Activated naive CD8-positive, alpha-beta T cell treated with anti-CD3 and anti-CD28 coated beads, Interleukin-2, amount 50 U/mL, for 16 hours (primary cell): ENCODE results near the gene HS3ST6.
"Not testable (repeated sequence)": the region's sequence is repeated elsewhere in the genome, so short reads cannot be mapped to it uniquely, and the experiment has no call there.

Experiments
- DNase-seq: peaks from one replicate; pipeline ENCODE4 v3.0.0-alpha.2; 2020; ENCODE audit warnings: low read depth, low spot score

HS3ST6 gene

DNA sequence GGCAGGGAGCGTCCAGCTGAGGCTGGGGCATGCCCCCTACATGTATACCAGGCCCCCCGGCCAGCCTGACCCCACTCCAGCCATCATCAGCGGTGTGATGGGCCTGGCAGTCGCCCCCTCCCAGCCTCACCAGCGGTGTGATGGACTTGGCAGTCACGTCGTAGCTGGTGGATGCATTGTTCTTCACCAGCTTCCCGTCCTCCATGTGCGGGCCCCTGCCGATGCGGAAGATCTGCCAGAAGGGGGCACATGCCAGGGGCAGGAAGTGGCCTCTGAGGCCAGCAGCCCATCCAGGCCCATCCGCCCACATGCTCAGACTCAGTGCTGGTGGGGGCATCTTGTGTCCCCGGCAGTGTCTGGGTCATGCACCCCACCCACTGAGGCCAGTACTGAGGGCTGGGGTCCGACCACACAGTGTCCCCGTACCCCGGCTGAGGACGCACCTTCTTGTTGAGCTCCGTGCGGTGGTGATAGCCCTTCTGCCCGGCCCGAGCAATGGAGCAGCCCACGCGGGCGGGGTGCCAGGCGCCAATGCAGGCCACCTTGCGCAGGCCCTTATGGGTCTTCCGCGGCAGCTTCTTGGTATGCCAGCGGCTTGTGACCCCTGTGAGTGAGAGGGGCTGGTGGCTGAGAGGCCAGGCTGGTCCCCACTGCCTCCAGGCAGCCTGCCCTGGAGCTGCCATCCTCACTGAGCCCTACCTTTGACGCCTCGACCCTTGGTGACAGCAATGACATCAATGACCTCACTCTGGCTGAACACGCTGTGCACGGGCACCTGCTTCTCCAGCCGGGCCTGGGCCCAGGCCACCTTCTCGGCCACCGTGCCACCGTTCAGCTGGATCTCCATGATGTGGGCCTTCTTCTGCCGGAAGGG lies 28.5 kb upstream of the HS3ST6 start:
- DNase-seq, result no peak

DNA sequence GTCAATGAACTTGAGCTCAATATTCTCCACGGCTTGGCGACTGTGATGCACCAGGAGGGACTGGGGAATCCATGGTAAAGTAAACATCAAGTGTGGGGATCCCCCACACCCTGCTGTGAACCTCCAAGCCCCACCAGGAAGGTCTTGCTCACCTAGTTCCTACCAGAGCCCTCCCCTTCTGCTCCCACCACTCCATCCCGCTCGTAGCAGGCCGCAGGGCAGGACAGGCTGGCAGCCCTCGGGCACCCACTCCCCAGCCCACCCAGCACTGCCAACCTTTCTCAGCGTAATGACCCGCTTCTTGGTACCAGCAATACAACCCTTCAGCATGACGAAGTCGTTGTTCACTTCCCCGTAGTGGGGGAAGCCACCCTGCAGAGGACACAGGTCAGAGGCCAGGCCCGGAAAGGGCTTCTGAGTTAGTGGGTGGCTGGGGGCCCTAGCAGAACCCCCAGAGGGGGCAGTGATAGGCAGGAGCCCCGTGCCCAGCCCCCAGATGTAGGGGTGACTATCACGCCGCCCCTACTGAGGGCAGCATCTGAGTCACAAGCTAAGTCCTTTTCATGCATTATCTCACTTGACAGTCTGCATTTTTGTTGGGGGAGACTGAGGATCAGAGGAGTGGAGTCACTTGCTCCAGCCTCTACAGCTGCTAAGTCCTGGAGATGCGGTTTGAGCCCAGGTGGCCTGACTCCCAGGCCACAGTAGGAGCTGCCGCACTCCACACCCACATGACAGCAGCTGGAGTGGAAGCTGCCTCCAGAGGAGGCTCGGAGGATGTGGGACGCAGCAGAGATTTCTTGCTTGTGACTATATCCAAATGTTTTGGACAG lies 27.6 kb upstream of the HS3ST6 start:
- DNase-seq, result no peak

DNA sequence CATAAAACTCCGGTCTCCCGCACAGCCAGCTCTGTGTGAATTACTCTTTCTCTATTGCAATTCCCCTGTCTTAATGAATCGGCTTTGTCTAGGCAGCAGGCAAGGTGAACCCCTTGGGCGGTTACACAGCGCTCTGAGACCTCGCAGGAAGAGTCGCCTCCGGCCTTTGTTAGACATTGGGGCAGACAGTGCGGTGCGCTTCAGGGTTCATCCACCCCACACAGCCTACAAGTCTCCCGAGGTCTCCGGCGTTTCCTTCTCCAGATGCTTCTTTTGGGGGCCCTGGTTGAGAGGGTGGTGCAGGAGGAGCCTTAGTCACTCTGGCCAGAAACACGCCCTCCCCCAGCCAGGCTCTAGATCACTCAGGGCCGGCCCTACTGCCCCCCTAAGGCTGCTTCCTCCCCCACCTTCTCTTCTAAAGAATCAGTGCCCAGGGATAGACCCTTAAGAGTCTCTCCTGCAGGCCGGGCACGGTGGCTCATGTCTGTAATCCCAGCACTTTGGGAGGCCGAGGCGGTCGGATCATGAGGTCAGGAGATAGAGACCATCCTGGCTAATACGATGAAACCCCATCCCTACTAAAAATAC lies 26.5 kb upstream of the HS3ST6 start:
- DNase-seq, result no peak

DNA sequence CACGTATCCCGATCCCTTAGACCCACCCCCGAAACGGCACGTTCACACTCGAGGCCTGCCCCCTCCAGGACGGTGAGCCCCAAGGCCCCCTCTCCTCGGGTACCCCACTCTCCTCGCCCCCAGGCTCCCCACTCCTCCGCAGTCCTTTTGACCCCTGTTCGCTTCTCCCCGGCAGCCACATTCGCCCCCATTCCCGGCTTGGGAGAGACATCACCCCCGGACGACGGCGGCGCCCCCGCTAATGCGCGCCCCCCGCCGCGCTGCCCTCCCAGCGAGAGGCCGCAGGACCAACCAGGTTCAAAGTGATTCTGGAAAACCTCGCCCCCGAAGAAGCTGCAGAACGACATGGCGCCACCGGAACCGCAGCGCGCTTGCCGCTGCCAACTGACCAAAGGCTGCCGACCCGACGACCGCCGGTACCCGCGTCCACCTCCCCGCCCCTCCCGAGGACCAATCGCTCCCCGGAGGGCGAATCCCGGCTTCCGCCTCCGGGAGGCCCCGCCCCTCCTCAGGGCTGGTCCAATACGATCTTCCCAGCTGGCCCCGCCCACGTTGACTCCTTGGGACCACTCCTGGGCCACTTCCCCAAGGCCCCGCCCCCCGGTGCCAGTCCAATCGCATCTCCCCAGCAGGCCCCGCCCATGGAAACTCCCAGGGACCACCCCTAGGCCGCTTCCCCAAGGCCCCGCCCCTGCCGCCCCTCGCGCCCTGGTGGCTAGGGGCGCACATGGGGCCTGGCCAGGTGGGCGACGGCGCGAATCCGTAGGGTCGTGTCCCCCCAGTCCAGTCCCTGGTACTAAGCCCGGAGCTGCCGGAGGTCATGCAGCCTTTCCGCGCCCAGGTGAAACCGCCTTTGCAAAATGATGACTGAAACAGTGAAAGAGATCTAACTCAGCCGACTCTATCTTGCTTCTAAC lies 24.9 kb upstream of the HS3ST6 start, which contains the start of gene MSRB1:
Gene MSRB1, minus strand, starts transcription at position 390 of the 917 bp plus-strand sequence. Its CDS starts 43 bp downstream, at position 347.
- DNase-seq, result peak; percentile 100

DNA sequence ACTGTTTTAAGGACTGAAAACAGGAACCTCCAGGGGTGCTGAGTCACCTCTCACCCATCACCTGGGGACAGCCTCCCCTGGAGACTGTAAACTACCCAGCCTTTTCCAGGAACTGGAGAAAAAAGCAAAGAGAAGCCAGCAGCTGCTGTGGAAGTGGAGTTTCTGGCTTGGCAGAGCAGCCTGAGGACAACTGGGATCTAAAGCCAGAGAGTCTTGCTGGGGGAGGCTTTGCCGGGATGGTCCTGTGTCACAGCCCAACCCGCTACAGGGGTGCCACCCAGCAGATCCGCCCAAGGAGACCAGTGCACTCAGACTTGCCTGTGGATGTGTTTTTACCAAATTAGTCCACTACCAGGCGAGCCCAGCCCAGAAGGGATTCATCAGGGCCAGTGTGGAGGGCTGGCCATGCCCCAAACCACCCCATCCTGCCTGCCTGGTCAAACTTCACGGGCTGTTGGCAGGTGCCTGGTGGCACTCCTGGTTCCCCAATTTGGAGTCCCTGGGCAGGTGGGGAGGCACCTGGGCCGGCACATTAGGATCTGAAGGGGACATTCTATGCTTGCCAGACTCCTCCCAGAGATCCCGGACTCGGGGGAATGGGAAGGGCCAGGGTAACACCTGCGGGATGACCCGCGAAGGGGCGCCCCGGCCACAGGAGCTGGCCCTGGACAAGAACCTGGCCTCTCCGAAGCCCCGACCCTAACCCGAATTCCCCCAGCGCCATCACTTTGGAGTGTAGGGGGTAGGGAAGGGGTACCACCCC lies 24.0 kb upstream of the HS3ST6 start:
- DNase-seq, result no peak

DNA sequence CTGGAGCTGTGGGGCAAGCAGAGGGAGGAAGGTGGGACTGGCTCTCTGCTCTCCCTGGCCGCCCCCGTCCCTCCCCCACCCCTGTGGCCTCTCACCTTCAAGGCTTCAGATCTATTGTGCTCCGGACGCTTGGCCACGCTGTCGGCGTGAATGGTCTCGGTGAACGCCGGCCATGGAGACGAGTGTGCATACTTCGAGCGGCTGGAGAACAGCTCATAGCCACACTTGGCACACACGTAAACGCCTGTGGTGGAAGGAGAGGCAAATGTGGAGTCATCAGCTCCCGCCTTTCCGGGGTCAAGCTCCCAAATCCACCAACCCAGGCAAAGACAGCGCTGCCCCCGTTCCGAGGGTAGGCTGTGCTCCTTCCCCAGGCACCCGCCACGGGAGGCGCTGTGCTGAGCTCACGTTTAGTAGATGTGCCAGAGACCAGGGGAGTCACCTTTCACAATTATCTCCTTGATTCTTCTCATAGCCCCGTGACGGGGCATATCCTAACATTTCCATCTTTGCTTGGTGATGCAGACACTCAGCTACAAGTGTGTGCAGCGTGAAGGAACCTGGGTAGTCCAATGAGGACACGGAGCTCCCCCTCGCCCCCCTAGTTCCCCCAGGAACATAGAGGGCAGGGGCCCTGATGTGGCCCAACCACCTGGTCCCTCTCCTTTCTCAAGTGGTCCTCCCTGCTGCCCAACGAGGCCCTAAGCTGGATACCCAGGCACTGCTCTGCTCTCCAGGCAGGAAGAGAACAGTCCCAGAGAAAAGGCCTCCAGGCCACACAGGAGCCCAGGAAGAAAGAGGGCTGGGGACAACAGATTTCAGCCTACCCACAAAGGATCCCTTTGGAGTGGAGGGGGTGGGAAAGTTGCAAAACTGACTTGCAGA lies 23.2 kb upstream of the HS3ST6 start:
- no peak for DNase-seq

DNA sequence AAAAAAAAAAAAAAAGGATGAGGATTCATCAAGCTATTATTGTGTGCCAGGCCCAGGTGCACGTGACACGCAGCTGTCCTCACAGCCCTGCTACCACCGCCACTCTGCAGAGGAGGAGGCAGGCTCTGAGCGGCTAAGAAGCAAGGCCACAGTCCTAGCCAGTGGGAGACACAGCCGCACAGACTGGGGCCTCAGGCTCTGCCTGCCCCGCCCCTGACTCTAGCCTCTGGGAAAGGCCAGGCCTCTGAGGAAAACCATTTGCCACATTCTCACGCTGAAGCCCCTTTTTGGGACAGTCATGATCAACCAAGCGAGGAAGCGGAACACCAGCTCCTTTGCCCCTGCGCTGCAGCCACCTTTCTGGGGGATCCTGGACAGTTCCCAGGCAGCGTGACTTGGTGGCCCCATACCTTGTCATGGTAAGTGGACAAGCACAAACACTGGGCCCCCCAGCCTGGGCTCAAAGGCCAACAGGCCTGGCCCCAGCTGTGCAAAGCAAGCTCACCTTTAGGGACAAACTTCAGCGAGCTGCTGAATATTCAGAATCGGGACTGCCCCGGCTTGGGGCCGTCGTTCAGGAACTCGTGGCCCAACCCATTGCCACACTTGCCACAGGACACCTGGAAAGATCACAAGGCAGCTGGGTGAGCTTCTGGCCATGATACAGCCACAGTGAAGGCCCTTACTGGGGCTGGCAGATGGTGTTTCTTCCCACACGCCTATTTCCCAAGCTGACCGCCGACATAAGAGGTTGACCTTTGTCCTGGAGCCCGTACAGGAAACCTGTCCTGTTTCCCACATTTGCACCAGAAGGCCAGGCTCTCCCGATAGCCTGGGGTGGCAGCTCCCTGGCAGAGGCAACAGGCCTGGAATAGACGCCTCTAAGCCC lies 22.3 kb upstream of the HS3ST6 start:
- DNase-seq, result no peak

DNA sequence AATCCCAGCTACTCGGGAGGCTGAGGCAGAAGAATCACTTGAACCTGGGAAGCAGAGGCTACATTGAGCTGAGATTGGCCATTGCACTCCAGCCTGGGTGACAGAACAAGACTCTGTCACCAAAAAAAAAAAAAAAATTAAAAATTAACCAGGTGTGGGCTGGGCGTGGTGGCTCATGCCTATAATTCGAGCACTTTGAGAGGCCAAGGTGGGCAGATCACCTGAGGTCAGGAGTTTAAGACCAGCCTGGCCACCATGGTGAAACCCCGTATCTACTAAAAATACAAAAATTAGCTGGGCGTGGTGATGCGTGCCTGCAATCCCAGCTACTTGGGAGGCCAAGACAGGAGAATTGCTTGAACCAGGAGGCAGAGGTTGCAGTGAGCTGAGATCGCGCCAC lies 21.6 kb upstream of the HS3ST6 start:
- DNase-seq, result not testable (repeated sequence)

DNA sequence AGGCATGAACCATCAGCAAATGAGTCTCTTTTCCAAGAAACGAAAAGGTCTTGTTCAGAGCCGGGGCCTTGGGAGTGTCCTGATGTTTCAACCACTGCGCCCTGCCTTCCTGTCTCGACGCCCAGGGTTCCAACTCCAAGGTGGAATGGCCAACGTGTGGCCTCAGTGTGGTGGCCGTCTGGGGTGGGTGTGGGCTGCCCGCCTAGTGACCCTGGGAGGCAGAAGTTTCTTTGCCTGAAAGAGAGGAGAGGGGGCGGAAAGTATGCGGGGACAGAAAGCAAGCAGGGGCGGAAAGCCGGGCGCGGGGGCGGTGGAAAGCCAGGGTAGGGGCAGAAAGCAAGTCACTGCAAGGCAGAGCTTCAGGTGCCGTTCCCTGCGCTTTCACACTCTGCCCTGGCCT lies 20.7 kb upstream of the HS3ST6 start:
- no peak for DNase-seq

DNA sequence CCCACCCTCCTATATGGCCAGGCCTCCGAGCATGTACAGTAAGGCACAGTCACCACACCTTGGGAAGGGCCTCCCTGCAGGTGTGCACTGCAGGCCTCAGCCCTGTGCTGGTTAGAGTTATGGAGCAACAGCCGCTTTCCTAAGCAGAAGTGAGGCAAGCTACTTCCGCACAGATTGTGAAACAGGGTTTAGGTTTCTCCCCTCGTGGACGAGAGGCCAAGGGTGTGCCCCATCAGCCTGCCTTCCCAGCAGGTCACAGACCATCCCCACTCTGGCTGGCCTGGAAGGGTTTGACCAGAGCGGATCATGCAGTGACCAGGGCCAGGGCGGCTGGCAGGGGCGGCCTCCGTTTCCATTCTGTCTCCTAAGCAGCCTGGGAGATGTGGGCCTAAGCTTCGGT lies 20.1 kb upstream of the HS3ST6 start:
- no peak for DNase-seq

DNA sequence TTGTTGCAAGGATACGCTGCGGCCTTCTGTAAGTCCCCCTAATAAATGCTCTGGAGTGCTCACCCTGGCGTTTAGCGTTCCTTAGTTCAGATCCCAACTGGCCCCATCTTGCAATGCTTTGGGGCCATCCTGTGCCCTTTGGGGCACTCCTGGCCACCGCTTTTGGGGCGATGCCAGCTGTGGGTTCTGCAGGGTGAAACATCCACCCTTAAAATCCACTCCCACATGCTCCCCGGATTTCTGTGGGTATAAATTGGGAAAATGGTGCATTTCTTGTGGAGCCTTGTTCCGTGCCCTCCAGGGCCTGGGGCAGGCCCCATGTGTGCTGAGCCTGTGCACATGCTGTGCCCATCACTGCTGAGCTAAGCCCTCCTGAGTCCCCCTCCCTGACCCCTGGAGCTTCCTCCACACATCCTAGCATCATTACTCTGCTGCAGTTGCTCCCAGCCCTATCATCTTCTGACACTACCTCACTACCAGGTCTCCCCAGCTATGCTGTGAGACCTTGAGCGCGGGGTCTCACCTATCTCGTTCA lies 18.8 kb upstream of the HS3ST6 start:
- DNase-seq, result no peak

DNA sequence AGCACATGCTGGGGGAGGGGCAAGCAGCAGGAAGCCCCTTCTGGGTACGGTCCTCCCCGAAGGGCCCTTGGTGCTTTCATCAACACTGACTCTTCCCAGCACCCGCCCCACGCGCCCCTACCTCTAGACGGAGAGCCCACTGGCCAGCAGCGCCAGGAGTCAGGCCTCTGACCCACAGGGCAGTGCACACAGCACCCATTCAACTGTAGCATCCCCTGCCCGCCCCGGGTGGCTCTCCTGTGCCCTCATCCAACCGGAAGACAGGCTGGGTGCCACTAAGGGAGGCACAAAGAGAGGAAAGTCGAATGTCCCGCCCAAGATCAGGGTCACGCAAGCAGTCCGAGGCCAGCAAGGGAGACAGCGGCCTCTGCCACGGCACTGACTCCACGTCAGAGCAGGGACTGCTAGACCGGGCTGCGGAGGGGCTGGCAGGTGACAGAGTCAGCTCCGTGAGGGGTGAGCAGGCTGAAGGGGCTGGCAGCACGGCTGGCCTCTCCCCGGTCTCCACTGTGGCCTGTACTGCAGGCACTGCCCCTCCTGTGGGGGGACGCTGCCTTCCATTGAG lies 15.0 kb upstream of the HS3ST6 start:
- DNase-seq, result no peak

DNA sequence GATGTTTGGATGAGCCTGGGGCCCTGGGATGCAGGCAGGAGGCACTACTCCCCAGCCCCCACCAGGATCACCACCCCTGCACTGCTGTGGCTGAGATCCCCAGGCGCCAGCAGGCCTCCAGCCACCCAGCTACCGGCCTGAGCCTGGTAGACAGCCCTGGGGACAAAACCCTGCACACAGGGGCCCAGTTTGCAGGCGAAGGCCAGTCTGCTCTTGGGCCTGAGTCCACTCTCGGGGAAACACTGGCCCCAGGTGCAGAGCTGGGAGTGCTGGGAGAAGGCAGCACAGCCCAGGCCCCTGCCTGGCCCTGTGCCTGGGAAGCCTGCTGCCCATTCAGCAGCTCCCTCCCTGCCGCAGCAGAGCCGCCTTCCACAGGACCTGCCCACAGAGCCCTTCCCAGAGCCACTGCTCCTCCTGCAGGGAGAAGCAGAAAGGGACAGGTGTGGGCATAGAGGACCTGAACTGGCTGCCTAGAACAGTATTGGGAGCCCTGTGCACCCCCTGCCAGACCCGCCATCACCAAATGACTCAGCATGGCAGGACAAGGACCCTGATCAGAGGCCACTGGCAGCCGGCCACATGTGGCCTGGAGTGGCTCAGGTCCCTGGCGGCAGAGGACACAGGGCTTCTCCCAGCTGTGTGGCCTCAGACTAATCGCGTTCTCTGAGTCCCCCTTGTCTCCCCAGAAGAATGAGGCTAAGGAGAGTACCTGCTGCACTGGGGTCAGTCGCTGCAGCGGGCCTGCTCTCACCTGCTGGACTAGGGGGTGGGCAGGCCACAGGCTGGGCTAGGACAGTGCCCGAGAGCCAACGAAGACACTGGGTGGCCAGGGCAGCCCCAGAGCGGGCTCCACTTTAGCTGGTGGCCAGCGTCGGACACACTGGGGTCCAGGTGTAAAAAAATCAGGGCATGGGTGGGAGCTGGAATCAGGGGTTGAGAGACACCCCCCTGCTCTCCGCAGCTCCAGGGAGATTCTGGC lies 14.1 kb upstream of the HS3ST6 start:
- DNase-seq, result no peak

DNA sequence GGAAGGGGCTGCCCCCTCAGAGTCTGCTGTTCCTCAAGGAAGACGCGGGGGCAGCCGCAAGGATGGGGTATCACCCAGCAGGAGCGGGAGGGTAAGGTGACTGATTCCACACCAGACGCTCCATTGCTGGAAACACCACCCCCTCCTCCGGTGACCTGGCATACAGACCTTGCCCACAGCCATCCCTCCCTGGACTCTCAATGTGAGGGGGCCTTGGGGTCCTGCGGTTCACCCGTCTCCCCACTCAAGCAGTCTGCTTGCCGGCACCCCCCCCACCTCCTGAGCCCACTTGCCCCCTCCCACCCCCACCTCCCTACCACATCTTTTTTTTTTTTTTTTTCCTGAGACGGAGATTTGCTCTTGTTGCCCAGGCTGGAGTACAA lies 12.1 kb upstream of the HS3ST6 start:
- DNase-seq, result no peak

DNA sequence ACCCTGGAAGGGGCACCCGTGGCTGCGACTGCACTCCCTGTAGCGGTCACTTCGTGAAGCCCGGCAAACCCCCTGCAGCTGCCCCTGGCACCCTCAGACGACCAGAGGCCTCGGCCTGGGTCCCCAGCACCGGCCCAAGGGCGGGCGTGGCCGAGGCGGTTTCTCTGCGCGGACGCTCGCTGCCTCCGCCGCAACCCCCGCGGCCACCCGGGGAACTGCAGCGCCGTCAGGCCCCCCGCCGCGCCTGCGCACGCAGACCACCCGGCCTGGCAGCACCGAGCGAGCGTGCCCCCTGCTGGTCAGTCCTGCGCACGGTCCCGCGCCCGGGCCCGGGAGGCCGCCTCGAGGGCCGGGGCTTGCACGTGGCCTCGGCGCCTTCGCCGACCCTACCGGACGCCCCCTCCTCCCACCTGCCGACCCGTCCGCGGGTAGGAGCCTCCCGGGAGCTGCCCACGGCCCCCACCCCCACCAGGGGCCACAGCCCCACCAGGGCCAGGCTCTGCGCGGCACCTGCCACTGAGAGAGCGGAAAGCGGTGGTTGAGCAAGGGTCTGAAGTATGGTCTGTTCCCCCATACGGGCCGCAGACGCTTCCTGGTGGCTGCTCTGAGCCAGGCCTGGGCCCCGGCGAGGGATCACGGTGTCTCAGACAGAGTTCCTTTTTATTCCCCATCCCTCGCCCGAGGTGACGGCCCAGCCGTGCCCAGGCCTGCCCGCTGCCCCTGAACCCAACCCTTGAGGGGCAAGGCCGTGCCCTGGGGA lies 11.5 kb upstream of the HS3ST6 start:
- peak; percentile 85 for DNase-seq

DNA sequence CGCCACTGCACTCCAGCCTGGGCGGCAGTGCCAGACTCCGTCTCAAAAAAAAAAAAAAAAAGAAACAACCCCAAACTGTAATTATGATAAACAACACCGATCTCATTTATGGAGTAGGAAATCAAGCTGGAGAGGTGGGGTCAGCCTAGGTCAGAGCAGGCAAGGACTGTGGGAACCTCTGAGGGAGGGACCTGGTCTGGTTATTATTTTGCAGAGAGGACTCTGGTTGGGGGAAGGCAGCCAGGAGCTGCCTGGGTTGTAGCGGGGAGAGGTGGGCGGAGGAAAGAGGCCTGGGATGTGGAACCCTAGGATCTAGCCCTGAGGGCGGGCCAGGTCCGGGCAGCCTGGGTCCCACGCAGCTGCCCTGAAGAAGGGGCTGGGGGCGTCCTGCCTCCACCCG lies 10.9 kb upstream of the HS3ST6 start:
- no peak for DNase-seq
